Stimulated activated CD4-positive, alpha-beta T cell treated with anti-CD3 and anti-CD28 coated beads, TNF-alpha, amount 100 ng/mL, for 4 hours (primary cell): ENCODE results near the gene GALNT17.
"Not testable (repeated sequence)": the region's sequence is repeated elsewhere in the genome, so short reads cannot be mapped to it uniquely, and the experiment has no call there.

Experiments
- DNase-seq, 3 experiments: peaks; one replicate each; pipeline ENCODE4 v3.0.0-alpha.2; 2020; ENCODE audit warnings: low read depth in 3 of 3

The GALNT17 gene

DNA sequence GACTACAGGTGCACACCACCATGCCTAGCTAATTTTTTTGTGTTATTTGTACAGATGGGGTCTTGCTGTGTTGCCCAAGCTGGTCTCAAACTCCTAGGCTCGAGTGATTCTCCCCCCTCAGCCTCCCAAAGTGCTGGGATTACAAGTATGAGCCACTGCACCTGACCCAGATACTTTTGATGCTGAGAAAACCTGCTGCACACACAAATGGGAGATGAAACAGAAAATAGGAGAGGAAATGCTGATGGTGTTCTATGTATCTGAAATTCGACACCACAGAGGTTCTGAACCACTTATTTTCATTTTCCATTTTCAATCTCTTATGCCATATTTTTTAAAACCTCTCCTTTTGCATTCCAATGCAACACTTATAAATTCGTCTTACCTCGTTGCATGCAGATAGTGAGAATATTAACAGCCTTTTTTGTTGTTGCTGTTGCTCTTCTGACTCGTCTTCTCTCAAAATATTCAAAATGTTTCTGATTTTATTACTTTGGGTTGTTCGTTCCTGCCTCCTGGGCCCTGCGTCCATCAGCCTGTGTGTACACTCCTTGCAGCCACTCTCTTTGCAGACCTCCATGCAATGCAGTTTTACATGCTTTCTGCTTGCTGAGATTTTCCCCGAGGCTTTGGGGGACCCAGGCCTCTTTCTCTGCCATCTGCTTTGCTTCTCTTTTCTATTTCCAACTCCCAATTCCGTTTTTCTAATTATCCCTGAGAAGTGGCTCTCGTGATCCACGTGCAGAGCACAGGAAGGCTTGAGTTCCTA, 556.1 kb downstream of the GALNT17 start:
- no peak for DNase-seq

DNA sequence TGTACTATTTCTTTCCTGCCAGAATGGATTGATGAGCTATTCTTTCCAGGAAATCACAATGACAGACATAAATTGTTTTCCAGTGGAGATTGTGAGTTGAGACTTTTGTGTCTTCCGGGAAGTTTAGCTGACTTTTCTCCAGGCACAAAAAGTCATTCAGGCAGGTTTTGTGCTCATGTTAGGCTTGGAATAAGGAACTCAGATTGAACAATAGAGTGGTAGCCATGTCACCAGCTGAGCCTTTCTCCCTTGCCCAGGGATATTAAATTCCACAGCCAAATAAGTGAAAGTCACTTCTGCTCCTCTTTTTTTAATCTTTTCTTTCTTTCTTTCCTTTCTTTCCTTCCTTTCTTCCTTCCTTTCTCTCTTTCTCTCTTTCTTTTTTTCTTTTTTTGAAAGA, 559.6 kb downstream of the GALNT17 start:
- no peak for DNase-seq

DNA sequence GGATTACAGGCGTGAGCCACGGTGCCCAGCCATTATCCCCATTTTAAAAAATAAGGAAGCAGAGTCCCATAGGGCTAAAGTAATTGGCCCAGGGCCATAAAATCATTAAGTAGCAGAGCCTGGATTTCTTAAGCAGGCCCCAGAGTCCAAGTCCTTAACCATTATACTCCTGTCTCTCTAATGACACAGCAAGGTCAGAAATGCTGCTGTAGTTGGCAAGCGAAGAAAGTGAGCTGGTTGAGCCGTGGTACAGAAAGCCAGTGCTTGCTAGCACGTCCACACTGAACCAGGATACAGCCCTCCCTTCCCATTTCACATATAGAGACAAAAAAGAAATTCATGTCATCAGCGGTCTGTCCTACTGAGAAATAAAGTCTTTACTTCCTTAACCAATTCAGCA, 562.7 kb downstream of the GALNT17 start:
- DNase-seq, result no peak

DNA sequence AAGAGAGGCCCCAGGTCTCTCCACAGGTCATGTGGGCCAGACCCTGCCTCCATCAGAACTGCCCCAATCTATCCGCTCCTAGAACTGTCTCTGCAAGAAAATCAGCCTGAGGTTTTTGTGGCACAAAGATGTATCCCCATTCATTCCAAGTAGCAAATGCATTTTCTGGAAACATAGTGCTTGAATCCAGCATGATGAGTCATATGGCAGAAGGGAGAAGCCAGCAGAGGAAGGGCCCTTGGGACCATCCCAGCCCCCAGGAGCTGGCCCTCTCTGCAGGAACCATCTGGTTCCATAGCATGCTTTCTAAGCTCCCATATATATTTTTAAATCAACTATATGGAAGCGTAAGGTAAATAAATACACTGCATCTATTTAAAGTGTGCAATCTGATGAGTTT, 563.2 kb downstream of the GALNT17 start:
- DNase-seq, result no peak

DNA sequence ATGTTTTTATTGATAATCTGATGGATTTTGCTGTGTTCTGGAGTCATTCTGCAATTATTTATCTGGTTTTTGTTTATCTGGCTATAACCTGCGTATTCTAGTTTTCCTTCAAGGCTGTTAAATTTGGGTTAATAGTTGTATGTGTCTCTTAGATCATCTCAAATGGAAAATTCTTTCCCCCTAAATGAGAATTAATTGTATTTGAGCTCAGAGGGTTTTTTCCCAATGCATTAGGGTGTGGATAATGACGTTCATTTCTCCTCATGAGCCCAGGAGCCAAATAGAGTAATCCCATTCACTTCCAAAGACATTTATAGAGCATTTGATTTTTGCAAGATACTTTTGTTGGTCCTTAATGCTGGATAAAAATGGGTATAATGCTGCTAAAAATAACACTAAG, 564.6 kb downstream of the GALNT17 start:
- DNase-seq, result no peak

DNA sequence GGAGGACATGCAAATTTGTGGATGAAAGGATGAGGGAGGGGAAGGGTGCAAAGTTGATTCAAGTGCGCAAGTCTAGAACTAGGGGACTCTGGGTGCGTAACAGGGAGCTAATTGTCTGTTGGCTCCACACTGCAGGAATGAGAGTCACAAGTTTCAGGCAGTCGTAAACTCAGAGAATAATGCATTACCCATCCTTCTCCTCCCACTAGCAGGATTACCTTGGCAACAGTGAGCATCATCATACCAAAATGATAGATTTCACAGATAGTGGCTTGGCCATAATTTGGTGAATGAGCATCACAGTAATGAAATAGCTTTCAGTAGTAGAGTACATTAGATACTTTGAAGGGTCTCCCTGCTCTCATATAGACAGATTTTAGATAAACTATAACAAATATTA, 565.5 kb downstream of the GALNT17 start:
- DNase-seq, result no peak

DNA sequence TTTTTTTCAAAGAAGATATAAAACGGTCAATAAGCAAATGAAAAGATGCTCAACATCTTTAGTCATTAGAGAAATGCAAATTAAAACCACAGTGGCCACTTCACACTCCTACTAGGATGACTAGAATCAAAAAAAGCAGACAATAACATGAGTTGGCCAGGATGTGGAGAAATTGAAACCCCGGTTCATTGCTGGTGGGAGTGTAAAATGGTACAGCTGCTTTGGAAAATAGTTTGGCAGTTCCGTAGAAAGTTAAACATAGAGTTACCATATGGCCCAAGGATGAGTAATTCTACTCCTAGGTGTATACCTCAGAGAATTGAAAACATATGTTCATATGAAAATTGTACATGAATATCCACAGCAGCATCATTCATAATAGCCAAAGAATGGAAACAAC, 573.3 kb downstream of the GALNT17 start:
- no peak for DNase-seq

DNA sequence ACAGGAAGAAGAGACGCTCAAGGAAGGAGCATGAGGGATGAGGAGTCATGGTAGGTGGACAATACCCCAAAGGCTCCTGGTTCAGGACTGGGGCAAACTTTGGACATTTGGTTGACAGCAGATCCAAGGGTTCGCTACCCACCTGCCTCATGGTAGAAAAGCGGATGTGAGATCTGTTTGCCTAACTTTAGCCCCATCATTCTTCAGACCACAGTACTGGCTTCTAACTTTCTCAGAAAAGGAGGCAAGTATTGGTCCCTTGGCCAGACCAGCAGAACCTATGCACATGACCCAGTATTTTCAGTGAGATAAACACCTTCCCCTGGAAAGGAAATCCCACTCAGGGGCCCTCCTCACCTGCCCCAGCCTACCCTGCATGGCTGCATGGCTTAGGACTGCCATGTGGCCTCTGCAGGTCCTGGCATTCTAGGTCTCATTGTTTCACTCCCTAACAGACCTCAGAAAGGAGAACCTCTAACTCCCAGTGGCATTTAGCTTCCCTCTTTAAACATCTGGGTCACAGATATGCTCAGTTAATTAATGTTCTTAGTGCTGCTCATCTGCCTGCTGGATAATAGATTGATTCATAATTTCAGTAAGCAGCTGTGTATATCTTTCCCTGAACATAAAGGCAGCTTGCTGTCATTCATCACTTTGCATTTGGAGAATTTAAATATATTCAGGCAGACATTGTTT, 574.1 kb downstream of the GALNT17 start:
- no peak for DNase-seq

DNA sequence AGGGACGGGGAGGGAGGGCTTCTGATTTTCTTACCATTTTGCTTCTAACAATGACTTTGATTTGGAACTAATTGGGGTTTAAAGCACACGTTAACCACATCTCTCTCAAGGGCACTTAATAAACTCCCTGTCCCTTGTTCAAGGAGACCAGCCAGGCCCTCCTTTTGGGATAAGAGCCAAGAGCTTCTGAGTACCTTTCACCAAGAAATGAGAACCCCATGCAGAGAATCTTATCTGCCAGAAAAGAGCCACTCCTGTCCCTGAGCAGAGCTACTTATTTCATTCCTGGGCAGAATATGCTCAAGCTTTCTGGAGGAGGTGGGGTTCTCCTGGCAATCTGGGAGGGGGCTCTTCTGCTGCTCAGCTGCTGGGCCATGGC, 574.6 kb downstream of the GALNT17 start:
- no peak for DNase-seq

DNA sequence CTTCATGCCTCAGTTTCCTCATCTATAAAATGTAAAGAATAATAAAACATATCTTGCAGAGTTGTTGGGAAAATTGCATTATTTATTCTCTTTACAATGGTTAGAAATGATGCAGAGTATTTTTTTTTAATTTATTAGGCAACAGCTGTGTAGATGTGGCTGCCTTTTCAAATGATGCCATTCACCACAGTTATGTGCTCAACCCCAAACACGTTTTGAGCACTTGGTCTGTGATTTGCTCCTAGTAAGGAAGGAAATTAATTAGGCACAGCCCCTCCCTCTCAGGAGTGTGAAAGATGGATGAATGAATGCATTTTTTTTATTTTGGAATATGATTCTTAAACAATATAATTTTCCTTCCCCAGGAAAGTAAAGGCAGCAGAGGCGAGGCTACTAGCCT, 575.1 kb downstream of the GALNT17 start:
- no peak for DNase-seq

DNA sequence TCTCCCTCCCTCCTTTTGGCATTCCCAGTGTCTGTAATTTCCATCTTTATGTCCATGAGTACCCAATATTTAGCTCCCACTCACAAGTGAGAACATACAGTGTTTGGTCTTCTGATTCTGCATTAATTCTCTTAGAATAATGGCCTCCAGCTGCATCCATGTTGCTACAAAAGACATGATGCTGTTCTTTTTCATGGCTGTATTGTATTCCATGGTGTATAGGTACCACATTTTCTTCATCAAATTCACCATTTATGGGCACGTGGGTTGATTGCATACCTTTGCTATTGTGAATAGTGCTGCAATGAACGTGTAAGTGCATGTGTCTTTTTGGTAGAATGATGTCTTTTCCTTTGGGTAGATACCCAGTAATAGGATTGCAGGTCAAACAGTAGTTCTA, 576.8 kb downstream of the GALNT17 start:
- no peak for DNase-seq

DNA sequence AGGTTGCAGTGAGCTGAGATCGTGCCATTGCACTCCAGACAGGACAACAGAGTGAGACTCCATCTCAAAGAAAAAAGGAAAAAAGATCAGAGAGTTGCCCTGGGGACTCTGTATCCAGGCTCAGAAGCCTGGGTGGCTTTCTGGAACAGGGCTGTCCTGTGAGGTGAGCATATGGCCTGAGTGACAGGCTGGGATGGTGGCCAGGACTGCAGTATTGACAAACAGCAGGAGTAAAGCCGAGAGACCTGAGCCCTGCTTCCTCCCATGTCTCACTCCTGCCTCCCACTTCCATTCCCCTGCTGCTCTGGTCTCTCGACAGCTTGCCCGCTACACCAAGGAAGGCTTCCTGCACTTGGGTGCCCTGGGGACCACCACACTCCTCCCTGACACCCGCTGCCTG, 578.5 kb downstream of the GALNT17 start:
- no peak for DNase-seq

DNA sequence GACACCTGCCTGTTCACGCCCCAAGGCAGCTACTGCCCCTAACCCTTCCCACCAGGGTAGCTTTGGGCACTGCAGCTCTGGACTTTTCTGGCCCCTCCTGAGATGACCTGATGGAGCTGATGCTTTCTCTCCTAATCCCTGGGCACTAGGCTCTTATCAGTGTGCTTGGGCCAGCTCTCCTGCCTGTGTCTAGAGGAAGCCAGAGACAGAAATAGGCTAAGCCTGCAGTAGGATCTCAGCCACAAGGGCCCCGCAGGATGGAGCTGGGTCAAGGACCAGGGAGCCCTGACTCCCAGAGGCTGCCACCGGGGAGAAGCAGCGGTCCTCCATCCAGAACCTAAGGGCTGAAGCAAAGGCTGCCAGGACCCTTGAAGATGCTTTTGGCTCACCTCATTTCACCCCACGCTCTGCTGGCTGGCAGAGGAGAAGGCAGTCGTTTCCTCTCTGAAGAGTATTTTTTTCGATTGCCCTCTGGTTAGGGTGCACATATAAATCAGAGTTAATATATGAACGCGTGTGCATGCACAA, 580.8 kb downstream of the GALNT17 start:
- DNase-seq, result no peak

DNA sequence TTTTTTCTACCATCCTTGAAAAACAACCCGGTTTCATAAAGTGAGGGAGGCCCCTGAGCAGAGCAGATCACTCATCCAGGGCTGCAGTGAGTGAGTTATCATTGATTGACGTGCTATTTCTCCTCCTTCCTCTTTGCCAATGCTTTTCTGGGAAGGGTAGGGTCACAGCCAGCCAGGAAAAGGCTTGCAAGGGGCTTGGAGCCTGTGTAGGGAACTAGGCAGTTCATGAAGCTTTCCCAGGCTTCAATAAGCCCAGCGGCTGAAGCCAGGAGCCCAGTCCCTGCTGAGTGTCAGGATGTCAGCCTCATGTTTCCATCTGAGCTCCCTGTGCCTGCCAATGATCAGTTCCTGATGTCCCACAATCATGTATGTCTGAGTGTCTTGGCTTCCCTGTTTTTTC, 584.7 kb downstream of the GALNT17 start:
- DNase-seq, result no peak

DNA sequence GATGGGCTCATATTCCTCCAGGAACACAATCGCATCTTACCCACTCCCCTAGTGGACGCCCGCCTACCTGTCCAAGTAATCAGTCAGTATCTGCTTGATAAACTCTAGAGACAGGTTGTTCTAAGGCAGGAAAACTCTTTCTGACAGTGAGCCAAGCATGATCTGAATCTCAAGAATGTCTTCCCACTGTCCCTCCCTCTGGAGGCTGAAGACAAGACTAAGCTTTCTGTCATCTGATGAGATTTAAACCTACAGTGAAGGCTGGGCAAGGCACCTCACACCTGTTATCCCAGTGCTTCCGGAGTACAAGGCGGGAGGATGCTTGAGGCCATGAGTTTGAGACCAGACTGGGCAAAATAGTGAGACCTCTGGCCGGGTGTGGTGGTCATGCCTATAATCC, 586.6 kb downstream of the GALNT17 start:
- DNase-seq, result no peak

DNA sequence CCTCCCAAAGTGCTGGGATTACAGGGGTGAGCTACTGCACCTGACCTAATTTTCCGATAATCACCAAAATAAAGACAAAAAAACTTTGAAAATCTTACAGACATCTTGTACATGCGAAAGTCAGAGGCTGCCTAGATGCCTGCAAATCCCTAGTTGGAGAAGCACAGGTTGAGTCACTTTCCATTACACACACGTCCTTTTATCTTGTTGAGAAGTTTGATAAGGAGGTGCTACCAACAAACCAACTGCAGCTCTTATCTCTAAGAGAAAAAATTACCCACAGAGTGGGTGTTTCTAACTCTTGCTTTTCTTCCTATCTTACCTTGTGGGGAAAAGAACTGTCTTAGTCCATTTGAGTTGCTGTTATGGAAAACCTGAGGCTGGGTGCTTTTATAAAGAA, 589.8 kb downstream of the GALNT17 start:
- DNase-seq, result no peak

DNA sequence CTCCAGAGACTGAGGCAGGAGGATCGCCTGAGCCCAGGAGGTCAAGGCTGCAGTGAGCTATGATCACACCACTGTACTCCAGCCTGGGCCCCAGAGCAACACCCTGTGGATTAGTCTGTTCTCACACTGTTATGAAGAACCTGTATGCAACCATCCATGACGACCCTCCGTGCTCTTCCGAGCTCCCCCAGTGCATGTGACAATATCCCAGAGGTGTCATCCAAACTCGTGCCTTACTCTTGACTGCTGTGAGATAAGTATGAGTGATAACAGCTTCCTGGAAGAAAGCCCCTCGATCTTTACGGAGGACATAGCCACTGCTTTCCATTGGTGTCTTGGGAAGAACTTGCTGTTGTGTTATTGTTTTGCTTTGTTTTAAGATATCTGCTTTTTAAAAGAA, 591.9 kb downstream of the GALNT17 start:
- no peak for DNase-seq

DNA sequence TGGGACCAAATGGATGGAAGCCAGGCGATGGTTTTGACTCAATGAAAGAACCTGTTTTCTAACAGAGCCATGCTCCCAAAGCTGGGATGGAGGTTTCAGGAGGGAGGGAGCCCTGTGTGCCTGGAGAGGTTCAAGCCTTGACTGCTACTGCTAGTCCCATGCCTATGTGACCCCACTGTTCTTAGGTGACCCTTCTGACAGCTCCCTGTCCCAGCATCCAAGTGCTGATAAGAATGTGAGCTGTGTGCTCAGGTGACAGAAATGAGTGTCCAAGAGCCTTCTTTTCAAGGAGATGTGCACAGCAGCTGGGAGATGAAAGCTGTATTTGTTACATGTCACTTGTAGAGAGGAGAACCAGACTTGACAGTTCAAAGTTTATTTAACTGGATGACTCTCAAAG, 595.4 kb downstream of the GALNT17 start:
- no peak for DNase-seq

DNA sequence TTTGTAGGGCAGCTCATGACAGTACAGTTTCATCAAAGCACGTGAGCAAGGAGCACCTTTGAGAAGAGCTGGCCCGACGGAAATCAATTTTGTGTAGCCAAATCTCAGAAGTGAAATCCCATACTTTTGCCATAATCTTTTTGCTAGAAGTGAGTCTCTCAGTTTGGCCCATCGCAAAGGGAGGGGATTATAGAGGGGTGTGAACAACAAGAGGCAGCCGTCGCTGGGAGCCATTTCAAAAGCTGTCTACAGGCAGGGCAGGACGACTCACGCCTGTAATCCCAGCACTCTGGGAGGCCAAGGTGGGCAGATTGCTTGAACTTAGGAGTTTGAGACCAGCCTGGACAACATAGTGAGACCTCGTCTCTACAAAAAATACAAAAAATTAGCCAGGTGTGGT, 599.8 kb downstream of the GALNT17 start:
- no peak for DNase-seq

DNA sequence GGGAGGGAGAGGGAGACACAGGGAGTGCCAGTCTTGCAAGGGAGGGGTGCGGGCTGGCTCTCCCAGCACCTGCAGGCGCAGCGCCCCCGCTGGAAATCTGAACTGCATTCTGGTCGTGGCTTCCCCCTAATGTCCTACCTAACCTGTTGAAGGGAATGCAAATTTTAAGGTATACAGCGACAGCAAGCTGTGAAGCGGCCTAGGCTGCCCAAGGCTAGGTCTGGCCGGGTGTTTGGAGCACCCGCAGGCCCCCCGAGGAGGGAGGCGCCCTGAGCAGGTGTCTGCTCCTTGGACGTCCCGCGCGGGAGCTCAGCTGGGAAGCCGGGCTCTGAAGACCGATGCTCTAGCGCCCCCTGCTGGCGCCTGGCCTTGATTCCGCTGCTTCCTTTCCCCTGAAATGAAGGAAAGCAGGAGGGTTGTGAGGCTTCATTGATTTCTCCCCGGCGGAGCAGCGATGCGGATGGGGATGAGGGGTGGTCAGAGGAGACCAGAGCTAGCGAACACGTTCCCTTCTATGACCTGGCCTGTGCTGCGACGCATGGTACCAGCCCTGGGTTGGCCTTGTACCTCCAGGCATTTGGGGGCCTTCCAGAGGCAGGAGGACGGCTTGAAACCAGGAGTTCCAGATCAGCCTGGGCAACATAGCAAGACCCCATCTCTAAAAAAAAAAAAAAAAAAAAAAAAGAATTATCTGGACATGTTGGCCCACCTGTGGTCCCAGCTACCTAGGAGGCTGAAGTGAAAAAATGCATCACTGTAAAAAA, 601.3 kb downstream of the GALNT17 start:
- DNase-seq, result peak; percentile 10 to 31 (median 12)

DNA sequence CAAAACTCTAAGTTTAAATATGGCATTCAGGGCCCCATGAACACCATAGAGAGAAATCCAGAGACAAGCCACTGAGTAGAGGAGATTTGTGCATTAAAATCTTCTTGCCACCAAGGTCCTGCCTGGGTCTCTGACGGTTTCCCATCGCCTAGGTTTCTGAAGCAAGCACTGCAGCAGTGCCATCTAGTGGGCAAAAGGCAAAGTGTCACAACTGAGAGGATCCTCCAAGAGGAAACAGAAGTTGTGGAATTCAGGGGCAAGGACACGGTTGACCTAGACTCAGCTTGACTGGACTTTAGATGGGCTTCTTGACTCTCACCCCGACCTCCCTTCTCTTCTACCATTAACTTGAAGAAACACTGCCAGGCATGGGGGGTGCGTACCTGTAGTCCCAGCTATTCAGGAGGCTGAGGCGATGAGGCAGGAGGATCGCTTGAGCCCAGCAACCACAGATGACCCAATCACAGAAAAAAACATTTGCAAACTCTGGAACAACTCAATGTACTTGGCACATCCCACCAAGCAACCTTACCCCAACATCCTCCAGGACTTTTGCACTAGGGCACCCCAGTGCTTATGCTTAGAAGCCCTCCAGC, 604.1 kb downstream of the GALNT17 start:
- DNase-seq, result no peak

DNA sequence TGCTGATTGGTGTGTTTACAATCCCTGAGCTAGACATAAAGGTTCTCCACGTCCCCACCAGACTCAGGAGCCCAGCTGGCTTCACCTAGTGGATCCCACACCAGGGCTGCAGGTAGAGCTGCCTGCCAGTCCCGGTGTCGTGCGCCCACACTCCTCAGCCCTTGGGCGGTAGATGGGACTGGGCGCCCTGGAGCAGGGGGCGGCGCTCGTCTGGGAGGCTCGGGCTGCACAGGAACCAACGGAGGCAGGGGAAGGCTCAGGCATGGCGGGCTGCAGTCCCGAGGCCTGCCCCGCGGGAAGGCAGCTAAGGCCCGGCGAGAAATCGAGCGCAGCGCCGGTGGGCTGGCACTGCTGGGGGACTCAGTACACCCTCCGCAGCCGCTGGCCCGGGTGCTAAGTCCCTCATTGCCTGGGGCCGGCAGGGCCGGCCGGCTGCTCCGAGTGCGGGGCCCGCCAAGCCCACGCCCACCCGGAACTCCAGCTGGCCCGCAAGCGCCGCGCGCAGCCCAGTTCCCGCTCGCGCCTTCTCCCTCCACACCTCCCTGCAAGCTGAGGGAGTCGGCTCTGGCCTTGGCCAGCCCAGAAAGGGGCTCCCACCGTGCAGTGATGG, 606.1 kb downstream of the GALNT17 start:
- DNase-seq, result not testable (repeated sequence)
